ENCODE measurements around the gene GABPB2.

The GABPB2 gene

DNA sequence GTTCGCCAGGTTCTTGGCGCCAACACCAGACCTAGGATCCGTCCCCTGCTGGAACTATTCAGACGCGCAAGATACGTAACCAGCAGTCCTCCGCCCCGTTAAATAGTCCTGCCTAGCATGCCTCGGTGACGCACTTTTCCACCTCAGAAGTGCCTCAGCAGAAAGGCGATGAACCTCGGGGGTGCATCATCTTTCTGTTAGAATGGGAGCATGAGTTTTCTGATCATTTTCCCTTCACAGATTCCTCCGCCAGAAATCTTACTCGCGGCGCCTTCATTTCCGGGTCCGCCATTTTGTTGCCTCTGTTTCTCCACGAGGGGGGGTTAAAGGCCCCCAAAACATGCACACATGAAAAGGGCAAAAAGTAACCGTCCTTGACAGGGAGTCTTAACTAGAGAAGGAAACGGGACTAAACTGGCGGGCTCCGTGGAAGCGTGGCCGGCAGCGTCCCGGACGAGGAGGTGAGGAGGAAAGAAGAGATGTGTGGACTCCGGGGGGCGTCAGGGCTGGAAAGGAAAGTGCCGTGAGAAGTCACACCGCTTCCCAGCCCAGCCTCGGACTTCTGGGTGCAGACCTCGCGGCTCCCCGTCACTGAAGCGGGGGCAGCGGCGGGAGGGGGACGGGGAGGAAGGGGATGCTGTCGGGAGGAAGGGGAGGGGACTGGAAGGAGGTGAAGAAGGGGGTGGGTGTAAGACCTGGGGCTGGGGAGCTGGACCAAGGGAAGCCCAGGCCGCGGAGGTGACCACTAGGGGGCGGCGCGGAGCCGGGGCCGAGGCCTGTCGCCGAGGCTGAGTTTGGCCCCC, at the start of gene GABPB2:
Gene GABPB2, plus strand, starts transcription at position 288 of the 803 bp plus-strand sequence. CDS start 17,429 bp downstream, outside the sequence.
- in situ Hi-C loops (cut with HindIII; ENCODE audit: low sequenced_read_pairs) = no loop called here

DNA sequence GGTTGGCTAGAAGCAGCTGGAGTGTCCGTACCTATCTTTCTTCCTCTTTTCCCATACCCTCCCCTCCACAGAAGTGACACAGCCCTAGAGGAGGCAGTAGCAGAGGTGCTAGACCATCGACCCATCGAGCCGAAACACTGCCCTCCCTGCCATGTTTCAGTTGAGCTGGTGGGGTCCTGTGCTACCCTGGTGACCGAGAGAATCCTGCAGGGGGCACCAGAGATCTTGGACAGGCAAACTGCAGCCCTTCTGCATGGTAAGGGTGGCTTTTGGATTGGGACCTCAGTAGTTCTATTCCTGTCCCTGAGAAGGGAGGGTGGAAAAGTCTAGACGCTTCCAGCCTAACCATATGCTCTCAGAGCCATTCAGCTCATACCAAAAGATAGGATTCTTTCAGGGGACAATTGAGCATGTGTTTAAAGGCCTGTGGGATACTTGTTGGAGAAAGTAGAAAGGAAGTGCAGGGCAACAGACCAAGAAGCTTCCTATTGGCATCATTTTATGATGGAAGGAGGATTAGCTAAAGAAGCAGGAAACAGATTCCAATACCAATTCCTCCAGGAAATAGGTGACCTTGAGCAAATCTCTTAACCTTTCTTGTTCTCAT, 45.9 kb upstream of the GABPB2 start:
- in situ Hi-C loops (cut with HindIII; ENCODE audit: low sequenced_read_pairs) = no loop called here

DNA sequence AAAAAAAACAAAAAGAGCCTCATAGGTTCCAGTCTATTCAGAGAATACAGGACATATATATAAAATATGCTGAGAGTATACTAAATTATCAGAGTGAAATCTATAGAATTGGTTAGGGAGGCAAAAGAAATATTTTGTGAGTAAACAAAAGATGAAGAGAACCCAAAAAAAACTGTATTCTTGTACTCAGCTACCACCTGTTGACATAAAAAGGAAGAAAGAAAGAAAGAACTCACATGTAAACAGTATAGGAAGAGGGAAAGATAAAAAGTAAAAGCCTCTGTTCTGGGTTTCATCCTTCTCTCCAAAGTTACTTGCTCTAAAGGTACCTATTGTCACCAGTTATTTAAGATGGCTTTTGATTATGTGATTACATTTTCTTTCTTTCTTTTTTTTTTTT, 44.1 kb upstream of the GABPB2 start:
- in situ Hi-C loops (cut with HindIII; ENCODE audit: low sequenced_read_pairs) = no loop called here

DNA sequence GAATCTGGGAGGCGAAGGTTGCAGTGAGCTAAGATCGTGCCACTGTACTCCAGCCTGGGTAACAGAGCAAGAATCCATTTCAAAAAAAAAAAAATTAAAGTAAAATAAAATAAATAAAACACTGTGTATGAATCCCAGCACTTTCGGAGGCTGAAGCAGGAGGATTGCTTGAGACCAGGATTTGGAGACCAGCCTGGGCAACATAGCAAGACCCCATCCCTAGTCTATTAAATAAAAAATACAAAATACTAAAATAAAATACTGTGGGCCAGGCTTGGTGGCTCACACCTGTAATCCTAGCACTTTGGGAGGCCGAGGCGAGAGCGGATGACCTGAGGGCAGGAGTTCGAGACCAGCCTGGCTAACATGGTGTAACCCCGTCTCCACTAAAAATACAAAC, 38.4 kb upstream of the GABPB2 start:
- in situ Hi-C loops (cut with HindIII; ENCODE audit: low sequenced_read_pairs) = no loop called here

DNA sequence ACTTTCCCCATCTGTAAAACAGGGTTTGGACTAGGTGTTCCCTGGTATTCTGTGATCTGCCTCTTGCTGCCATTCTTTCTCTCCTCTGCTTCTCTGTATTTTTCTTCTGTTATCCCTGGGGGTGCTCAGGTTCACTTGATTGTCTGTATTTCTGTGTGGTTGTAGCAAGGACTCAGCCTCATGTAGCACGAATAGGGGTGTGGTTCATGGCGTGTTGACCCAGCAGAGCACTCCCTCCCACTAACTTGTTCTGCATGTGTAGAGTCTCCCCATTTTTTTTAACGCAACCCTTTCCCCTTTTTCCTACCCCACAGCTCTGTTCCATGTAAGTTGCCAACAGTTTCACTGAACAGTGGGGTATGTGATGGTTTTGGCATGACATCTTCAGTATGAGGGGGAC, 35.4 kb upstream of the GABPB2 start:
- in situ Hi-C loops (cut with HindIII; ENCODE audit: low sequenced_read_pairs) = no loop called here

DNA sequence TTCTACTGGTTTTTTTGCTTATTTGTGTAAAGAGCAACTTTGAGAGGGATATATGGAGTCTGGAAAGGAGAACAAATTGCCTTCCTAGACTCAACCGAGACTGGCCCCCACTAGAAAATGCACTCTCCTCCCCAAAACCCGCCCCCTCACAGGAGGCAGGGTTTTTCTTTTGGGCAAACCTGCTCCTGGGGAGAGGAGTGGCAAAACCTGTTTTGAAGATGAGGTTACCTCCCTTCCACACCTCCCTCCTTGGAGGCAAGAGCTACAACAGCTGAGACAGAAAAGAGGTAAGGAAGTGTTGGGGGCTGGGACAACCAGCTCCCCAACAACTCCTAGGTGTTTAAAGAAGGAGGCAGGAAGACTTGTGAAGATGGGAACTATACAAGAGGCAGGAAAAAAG, 34.2 kb upstream of the GABPB2 start, which contains the start of gene BNIPL:
Gene BNIPL, plus strand, starts transcription at position 231 of the 400 bp plus-strand sequence. Its CDS starts 140 bp downstream, at position 371.
- in situ Hi-C loops (cut with HindIII; ENCODE audit: low sequenced_read_pairs) = no loop called here

DNA sequence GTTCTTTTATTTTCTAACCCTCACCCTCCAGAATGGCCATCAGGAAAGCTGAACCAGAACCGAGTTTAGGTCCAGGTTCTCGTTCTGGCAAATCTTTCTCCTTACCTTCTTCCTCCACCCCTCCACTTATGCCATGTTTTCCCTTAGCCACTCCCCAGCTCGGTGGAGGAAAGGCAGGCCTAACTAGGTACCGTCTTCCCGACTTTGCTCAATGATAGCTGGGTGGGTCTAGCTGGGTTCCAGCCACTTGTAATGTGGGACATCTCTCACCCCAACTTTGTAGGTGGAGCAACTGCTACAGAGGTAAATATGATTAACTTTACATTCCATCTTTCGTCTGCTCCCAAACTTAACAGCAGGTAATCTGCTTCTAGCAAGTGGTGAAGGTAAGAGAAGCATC, 33.5 kb upstream of the GABPB2 start:
- in situ Hi-C loops (cut with HindIII; ENCODE audit: low sequenced_read_pairs) = no loop called here

DNA sequence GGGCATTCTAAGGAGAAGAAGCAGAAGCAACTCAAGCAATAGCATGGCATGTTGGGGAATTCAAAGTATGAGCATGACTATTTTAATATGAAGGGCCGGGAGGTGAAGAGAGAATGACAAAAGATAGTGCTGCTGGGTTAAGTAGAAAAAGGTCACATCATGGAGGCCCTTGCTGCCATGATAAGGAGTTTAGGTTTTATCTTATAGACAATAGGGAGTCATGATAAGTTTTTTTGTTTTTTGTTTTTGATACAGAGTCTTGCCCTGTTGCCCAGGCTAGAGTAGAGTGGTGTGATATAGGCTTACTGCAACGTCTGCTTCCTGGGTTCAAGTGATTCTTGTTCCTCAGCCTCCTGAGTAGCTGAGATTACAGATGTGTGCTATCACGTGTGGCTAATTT, 31.0 kb upstream of the GABPB2 start:
- in situ Hi-C loops (cut with HindIII; ENCODE audit: low sequenced_read_pairs) = no loop called here

DNA sequence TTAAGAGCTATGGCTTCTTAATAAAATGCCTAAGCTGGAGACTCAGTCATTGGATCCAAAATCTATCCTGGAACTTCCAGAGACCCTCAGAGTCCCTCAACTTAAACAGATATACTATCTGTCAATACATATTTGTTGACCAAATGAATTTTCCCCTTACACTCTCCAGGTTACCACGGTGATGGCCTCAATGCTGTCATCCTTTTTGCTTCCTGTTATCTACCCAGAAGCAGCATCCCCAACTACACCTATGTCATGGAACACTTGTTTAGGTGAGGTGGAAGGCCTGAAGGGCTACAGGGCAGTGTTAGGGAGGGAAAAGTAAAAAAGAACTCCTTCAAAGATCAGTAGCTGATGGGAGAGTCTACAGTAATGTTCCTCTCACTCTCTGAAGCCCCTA, 27.4 kb upstream of the GABPB2 start:
- in situ Hi-C loops (cut with HindIII; ENCODE audit: low sequenced_read_pairs) = no loop called here

DNA sequence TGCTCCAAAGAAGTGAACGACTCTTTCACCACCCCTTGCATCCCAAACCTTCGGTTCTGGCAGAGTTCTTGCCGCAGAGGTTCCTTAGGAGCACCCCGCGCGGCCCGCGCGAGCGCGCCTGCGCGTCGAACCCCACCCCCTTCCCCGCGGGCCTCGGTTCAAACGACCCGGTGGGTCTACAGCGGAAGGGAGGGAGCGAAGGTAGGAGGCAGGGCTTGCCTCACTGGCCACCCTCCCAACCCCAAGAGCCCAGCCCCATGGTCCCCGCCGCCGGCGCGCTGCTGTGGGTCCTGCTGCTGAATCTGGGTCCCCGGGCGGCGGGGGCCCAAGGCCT, 23.0 kb upstream of the GABPB2 start, which contains the start of gene C1orf56:
Gene C1orf56, plus strand, starts transcription at position 161 of the 334 bp plus-strand sequence. Its CDS starts 97 bp downstream, at position 258.
- in situ Hi-C loops (cut with HindIII; ENCODE audit: low sequenced_read_pairs) = no loop called here

DNA sequence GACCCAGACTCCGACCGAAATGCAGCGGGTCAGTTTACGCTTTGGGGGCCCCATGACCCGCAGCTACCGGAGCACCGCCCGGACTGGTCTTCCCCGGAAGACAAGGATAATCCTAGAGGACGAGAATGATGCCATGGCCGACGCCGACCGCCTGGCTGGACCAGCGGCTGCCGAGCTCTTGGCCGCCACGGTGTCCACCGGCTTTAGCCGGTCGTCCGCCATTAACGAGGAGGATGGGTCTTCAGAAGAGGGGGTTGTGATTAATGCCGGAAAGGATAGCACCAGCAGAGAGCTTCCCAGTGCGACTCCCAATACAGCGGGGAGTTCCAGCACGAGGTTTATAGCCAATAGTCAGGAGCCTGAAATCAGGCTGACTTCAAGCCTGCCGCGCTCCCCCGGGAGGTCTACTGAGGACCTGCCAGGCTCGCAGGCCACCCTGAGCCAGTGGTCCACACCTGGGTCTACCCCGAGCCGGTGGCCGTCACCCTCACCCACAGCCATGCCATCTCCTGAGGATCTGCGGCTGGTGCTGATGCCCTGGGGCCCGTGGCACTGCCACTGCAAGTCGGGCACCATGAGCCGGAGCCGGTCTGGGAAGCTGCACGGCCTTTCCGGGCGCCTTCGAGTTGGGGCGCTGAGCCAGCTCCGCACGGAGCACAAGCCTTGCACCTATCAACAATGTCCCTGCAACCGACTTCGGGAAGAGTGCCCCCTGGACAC, 22.5 kb upstream of the GABPB2 start:
- in situ Hi-C loops (cut with HindIII; ENCODE audit: low sequenced_read_pairs) = no loop called here

DNA sequence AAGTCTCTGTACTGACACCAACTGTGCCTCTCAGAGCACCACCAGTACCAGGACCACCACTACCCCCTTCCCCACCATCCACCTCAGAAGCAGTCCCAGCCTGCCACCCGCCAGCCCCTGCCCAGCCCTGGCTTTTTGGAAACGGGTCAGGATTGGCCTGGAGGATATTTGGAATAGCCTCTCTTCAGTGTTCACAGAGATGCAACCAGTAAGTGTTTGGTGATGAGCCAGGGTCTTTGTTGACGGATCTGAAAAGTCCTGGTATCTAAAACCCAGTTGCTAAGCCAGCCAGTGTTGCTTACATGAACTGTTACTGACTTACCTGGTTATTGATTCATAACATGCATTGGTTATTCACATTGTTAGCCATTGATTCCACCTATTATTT, 21.9 kb upstream of the GABPB2 start:
- in situ Hi-C loops (cut with HindIII; ENCODE audit: low sequenced_read_pairs) = no loop called here

DNA sequence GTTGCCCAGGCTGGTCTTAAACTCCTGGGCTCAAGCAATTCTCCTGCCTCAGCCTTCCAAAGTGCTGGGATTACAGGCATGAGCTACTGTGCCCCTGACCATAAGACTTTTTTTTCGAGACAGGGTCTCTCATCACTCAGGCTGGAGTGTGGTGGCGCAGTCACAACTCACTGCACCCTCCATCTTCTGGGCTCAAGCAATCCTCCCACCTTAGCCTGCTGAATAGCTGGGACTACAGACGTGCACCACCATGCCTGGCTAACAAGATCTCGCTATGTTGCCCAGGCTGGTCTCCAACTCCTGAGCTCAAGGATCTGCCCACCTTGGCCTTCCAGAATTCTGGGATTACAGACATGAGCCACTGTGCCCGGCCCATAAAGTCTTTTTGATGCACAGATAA, 21.1 kb upstream of the GABPB2 start:
- in situ Hi-C loops (cut with HindIII; ENCODE audit: low sequenced_read_pairs) = no loop called here

DNA sequence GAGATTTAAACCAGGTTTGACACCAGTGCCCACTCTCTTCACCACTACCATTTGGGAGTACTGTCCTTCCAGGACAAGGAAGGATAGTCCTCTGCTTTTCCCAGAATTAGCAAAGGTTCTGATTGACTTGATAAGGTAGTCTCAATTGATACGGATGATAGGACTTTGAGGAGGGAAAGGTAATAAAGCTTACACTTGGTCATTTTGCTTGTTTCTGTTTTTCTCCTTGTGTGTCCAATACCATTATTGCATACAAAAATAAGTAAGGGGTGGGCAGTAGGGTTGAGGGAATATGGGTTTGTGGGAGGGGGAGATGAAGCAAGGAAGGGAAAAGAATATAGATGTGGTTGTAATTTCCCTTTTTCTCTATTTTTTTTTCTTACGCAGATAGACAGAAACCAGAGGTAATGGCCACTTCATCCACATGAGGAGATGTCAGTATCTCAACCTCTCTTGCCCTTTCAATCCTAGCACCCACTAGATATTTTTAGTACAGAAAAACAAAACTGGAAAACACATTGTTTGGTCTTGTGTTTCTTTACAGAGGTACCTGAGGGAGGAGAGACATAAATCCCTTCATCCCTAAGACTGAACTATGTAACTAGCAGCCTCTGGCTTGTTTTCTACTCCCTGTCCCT, 20.4 kb upstream of the GABPB2 start:
- in situ Hi-C loops (cut with HindIII; ENCODE audit: low sequenced_read_pairs) = no loop called here

DNA sequence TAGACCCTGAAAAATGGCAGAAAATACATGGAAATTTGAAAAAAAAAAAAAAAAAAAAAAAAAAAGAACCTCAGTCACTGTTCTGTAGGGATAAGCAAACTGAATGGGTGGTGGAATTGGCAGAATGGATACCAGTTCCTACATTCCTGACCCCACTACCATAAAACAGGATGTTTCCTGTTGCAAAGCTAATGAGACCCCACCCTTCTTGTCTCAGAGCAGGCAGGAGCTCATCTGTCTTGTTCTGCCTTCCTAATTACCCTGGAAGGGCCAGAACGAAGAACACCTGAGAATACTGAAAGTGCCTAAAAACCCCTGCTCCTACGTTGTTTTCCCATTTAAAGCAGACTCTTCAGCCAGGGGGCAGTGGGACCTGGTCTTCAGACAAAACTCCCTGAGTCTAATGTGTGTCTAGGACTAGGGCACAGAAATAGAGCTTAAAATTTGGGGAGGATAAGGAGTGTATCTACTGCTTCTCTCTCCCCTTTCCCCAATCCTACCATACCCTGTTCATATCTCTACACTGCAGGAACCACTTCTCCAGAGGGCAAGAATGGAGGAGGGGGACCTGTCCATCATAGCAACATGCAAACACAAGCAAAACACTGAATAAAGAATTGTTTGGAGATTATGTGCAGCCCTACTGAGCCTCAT, 19.1 kb upstream of the GABPB2 start:
- in situ Hi-C loops (cut with HindIII; ENCODE audit: low sequenced_read_pairs) = no loop called here

DNA sequence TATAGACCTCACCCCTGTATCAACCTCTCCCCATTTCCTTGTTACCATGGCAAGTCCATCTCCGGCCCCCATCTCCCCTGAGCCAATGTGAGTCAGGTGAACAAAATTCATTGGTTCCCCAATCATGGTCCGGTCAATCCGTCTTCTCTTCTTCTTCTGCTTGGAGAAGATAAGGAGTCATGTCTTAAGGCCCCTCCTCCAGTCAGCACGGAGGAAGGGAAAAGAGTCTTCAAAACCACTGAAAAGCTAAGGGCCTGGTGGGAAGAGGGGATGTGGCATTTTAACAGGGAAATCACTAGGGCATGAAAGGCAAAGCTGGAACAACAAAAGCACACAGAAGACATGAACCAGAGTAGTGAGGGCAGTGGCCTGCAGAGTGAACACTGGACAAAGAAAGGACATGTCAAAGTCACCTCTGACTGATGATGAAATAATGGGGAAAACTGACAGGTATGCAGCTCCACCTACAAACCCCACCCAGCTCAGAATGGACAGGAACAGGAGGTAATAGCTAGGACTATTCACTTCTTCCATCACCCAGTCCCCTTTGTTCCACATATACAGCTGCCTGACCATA, 15.5 kb upstream of the GABPB2 start:
- in situ Hi-C loops (cut with HindIII; ENCODE audit: low sequenced_read_pairs) = no loop called here

DNA sequence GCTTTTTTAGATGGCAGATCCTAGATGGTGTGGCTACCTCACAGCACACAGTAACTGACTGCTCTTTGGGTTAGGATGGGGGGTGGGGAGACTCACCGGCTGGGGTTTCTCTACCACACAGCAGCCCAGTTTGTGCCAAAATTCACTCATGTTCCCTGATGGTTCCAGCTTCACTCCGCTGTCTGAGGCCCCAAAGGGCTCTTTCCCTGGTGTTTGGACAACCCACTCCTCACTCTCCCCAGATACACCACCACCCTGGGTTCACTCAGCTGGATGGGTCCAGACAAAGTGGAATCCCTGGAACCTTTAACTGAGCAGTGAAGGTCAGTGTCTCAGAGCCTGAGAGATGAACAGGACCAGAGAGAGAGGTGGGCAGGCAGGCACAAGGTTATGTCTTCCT, 15.0 kb upstream of the GABPB2 start:
- in situ Hi-C loops (cut with HindIII; ENCODE audit: low sequenced_read_pairs) = no loop called here

DNA sequence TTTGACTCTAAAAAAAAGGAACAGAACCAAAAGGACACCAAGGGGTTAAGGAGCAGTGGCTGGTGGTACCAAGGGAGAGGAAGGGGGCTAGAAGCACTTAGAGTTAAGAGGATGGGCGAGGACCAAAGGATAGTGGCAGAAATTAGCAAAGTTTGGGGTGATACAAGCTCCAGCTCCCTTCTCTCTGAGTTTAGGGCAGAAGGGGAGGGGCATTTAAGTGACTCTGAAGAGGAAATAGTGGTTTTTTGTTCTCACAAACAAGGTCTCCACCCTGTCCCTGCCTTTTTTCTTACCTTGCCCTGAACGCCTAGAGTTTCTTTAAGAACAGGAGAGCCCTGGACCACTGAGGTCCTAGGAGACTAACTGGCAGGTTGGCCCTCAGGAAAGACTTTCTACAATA, 14.4 kb upstream of the GABPB2 start:
- in situ Hi-C loops (cut with HindIII; ENCODE audit: low sequenced_read_pairs) = no loop called here

DNA sequence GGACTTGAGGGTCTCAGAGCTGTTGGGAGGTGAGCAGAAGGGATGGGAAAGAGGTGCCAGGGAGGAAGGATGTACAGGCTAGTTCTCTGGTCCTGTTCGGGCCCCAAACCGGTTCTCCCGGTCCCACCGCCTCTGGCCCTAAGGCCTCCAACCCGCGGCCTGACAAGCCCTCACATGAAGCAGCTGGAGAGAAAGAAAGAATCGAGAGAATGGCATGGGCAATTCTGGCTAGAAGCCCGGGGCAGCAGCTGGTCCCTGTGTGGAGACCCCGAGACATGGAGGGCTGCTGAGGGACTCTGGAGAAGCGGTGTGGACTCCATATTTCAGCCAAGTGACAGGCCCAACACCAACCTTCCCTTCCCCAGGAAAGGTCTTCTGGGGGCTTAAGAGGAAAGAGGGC, 11.9 kb upstream of the GABPB2 start:
- in situ Hi-C loops (cut with HindIII; ENCODE audit: low sequenced_read_pairs) = no loop called here

Data from DLD1 (cell line).